Skin epidermis (tissue), 12 donors: ENCODE measurements around the gene CIAO3.

Experiments used
- H3K27ac ChIP-seq, 21 experiments: fragments of 200-600 bp; sonication (generic) in 11 of 21; one replicate each; pipeline ENCODE4 v1.5.0; 2020; ENCODE audit warnings: mild to moderate bottlenecking in 3 of 21, inconsistent platforms in 2 of 21, moderate library complexity in 2 of 21
- H3K4me3 ChIP-seq, 7 experiments: fragments of 200-600 bp; sonication (generic) in 2 of 7; one replicate each; pipeline ENCODE4 v1.5.0; 2020; ENCODE audit warnings: inconsistent platforms in 2 of 7, mild to moderate bottlenecking in 2 of 7, moderate library complexity in 1 of 7

CIAO3 gene

DNA sequence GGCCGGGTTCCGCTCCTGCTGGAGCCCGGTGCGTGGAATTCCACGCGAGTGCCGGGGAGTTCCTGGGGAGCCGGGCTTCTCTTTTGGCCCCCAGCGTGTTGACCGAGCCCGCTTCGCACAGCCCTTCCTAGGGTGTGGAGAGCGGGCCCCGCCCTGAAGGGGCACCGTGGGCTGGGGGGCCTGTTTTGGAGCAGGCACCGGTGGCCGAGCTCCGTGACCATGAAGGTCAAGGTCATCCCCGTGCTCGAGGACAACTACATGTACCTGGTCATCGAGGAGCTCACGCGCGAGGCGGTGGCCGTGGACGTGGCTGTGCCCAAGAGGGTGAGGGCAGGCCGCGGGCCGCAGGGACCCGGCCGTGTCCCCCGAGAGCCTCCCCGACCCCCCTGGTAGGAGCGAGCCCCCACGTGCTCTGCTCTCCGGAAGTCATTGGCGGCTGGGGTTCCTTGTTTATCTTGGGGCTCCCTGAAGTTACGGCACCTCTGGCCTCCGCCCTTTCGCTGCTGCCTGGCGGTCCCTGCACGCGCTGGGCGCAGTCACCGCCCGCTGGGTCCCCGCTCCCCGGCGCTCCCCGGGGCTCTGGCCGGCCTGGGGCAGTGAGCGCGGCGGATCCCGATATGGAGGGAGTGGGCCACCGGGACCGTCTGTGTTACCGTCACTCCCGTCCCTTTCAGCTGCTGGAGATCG, 13.4 kb downstream of the CIAO3 start:
- Histone ChIP-seq H3K4me3 (peak overlapping the region; percentile 31 to 49 (median 39)), H3K27ac (peak overlapping the region in 13 of 21 experiments; percentile 1 to 72 (median 53))

DNA sequence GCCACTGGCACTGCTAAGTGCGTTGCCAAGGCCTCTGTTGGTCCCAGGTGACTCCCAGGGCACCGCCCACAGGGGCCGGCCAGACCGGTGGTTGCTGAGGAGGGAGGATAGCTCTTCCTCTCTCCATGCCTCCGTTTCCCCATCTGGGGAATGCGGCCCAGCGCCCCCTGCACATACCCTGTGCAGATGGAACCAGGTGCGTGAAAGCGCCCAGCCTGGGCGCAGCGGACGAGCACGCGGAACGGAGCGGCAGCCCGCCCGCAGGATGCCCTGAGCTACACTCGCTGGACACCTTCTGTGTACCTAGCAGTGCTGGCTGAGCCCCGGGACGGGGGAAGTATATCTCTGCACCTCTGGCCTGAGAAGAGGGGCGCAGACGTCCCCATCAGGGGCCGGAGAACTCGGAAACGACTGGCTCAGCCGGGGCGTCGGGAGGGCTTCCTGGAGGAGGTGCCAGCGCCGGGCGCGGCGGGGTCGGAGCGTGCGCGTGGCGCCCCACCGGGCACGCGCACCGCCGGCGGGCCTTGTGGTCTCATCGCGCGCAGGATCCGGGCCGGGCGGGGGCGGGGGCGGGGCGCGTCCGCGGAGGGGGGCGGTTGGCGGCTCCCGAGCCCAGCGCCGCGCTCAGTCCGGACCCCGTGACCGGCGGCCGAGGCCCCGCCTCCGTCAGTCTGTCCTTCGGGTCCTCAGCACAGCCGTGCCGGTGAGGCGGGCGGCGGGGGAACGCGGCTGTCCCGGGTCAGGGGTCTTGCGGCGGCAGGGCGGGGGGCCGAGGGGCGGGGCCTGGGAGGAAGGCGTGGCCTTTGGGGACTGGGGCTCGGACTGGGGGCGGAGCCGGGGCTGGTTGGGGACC, 14.1 kb downstream of the CIAO3 start, which contains the start of the genes CCDC78 and HAGHL:
TSS of gene CCDC78 (minus strand) at position 6 of the 853 bp plus-strand sequence. CDS start 76 bp downstream, outside the sequence.
TSS of gene HAGHL (plus strand) at position 669 of the 853 bp plus-strand sequence. CDS start 404 bp downstream, outside the sequence.
- peak within 1 kb of the TSS; percentile 31 to 49 (median 39) for H3K4me3 ChIP-seq
- peak within 1 kb of the TSS in 13 of 21 experiments; percentile 1 to 72 (median 53) for H3K27ac ChIP-seq

DNA sequence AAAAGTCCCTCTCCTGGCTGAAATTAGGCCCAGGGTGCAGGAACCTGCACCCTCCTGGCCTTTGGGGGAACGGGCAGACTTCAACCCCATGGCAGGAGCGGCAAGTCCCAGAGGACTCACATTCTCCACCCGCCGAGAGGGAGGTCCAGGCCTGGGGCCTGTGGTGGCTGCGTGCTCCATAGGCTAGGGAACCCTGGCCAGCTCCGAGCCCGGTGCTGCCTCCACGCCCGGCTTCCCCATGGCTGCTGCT, 14.7 kb downstream of the CIAO3 start:
- Histone ChIP-seq H3K4me3 (peak overlapping the region in 1 of 7 experiments; percentile 36), H3K27ac (no peak overlapping the region)

- Histone ChIP-seq H3K27ac (no peak overlapping the region), H3K4me3 (no peak overlapping the region)
These were observed 15.2 kb downstream of the CIAO3 start for GRCh38 chr16:725463-726187.

- Histone ChIP-seq H3K27ac (no peak overlapping the region), H3K4me3 (no peak overlapping the region)
These were observed 15.8 kb downstream of the CIAO3 start for GRCh38 chr16:725041-725376.

DNA sequence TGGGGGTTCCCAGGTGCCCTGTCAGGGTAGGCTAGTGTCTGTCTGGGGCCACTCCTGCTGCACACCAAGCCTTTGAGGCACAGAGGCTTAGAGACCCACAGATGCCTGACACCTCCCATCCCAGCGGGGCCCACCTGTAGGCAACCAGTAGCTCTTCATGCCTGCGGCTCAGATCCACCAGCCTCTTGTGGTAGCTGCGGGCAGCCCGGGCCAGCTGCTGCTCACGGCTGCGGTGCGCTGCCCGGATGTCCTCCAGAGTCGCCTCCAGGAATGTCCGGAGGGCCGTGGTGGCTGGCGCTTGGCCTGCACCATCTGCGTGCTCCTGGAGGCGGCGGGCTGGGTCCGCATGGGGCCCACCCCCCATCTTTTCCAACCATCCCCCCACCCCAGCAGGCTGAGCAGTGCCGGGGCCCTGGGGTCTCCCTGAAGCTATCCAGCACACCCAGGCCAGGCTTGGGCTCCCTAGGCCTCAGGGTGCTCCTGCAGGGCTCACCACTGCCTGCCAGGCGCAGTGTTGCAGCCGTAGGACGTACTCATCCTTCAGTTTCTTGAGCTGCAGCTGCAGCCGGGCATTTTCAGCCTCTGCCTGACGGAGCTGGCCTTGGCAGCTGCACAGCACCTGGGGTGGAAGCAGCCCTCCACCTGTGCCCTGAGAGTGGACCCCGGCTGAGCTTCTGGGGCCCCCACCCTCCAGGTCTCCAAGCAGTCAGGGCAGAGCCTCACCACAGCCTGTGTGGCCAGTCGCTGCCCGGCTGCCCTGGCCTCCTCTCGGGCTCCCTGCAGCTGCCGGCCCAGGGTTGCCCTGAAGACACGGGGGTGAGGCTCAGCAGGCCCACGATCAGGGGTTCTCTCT, 16.4 kb downstream of the CIAO3 start:
- Histone ChIP-seq H3K27ac (no peak overlapping the region), H3K4me3 (no peak overlapping the region)

DNA sequence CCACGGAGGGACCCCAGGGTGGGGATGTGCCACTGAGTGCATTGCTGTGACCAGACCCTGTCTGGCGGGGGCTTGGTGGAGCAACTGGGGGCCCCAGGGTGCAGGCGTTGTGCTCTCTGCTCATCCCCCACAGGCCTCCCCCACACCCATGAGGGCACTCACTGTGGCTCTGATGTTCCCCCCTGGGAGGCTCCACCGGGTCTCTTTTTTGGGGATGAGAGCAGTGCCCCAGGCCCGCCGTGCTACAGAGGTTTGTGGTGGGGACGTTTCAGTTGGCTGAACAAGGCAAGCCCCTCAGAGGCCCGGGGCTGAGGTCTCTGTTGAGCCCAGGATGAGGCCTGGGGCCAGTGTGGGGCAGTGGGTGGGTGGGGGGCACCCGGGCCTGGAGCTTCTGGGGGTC, 17.1 kb downstream of the CIAO3 start:
- Histone ChIP-seq H3K27ac (no peak overlapping the region), H3K4me3 (no peak overlapping the region)

GRCh38 chr16:722835-723633, 17.8 kb downstream of the CIAO3 start:
- Histone ChIP-seq H3K27ac (peak overlapping the region in 1 of 21 experiments; percentile 26), H3K4me3 (no peak overlapping the region)

DNA sequence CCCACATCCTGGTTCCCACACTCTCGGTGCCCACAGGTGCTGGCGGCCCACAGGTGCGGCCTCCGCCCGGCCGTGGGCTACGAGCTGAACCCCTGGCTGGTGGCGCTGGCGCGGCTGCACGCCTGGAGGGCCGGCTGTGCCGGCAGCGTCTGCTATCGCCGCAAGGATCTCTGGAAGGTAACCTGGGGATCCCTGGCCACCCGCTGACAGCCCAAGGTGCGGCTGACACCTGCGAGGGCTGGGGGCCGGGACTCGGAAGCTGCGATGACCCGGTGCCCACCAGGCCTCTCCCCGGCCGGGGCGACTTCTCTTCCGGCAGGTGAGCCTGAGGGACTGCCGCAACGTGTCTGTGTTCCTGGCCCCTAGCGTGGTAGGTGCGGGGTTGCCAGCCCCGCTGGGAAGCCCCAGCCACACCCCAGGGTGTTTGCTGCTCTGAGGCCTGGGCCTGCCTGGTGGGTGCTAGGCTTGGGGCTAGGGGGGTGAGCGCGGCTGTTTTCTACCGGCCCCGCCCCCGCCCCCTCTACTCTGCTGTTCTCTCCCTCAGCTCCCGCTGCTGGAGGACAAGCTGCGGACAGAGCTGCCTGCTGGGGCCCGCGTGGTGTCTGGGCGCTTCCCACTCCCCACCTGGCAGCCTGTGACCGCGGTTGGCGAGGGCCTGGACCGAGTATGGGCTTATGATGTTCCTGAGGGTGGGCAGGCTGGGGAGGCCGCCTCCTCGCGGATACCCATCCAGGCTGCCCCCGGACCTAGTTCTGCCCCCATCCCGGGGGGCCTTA, 18.8 kb downstream of the CIAO3 start:
- peak overlapping the region in 16 of 21 experiments; percentile 58 to 91 (median 83) for H3K27ac ChIP-seq
- H3K4me3 ChIP-seq, result peak overlapping the region; percentile 49 to 77 (median 67)

DNA sequence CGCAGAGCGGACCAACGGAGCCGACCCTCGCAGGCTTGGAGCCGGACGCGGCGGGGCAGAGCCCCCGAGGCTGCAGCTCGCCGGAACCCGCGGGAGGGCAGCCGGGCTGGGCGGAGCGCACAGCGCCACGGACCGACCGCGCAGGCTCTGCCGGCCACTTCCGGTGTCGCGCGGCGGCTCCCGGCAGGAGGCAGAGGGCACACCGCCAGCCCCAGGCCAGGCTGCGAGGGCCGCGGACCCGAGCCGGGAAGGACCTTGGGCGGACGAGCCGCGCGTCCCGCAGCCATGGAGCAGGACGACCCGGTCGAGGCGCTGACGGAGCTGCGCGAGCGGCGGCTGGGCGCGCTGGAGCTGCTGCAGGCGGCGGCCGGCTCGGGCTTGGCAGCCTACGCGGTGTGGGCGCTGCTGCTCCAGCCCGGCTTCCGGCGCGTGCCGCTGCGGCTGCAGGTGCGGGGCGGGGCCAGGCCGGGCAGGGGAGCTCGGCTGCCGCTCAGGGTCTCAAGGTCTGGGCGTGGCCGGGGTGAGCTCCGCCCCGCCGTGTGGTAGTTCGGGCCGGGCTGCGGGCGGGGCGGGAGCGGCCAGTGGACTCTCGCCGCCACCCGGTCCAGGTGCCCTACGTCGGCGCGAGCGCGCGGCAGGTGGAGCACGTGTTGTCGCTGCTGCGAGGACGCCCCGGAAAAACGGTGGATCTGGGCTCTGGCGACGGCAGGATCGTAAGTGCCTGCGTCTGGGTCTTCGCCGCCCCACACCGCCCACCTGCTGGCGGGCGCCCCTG, 19.6 kb downstream of the CIAO3 start, which contains the start of gene ANTKMT:
TSS of gene ANTKMT (plus strand) at position 157 of the 775 bp plus-strand sequence. CDS start at position 286, 129 bp downstream.
- peak within 1 kb of the TSS; percentile 58 to 92 (median 82) for H3K27ac ChIP-seq

GRCh38 chr16:720447-720989, 20.3 kb downstream of the CIAO3 start:
- H3K27ac ChIP-seq, result peak overlapping the region; percentile 58 to 92 (median 82)
- H3K4me3 ChIP-seq, result peak overlapping the region; percentile 49 to 77 (median 67)

More for the DNA sequence above, 19.6 kb downstream of the CIAO3 start, which contains the start of gene ANTKMT:
- H3K4me3 ChIP-seq, result peak within 1 kb of the TSS; percentile 49 to 77 (median 67)

DNA sequence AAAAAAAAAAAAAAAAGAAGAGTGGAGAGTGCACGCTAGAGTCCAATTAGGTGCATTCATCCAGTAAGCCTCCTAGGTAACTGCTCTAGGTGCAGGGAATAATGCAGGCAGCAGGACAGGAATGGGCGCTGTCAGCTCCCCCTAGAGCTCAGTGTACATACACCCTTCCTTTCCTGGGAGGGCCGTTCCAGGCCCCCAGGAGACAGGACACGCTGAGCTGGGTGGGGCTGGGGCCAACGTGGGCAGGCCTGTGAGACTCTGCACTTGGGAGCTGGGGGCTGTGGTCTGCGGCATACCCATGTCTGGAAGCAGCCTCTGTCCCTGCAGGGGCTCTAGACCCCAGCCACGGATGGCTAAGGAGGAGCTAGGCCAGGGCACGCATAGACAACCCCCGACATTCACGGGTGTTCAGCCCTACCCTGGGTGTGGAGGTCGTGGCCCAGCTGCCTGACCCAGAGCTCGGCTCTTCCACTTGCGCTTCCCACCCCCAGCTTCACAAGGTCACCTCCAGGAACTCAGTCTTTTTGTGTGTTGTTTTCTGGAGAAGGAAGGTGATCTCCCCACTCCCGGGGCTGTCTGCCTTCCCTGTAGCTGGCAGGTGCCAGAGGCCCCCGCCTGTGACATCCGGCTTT, 20.9 kb downstream of the CIAO3 start:
- peak overlapping the region in 16 of 21 experiments; percentile 75 to 92 (median 84) for H3K27ac ChIP-seq

DNA sequence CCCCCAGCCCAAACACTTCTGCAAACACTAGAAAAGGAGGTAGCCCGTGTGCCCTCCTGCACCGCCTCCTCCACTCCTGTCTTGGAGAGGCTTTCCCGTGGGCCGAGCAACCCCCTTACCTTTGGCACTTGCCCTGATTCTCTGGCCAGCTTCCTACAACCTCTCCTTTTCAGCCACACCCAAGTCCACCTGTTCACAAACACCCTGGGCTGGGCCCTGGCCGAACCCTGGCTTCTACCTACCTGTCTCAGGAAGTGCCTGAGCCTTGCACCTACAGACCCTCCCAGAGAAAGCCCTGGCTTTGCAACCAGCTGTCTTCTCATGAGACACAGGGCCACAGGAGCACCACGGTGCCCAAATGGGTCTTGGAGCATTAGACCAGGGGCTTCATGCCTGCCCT, 21.9 kb downstream of the CIAO3 start:
- Histone ChIP-seq H3K27ac (no peak overlapping the region), H3K4me3 (no peak overlapping the region)

More for the DNA sequence above, 20.9 kb downstream of the CIAO3 start:
- peak overlapping the region; percentile 49 to 77 (median 67) for H3K4me3 ChIP-seq

DNA sequence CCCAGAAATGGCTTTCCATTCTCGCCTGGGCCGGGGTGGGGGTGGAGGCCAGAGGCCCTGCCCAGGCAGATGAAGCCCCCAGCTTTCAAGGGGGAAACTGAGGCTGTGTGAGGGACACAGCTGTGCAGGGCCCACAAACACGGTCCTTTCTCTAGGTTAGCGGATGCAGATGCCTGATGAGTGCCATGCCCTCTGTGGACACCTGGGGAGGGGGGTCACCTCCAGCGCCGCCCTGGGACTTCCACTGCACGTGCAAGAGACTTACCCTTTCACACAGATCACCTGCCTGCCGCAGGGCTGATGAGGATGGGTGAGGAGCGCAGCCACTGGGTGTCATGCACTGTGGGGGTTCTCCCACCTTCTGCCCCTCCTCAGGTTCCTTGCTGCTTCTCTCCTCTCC, 22.4 kb downstream of the CIAO3 start:
- H3K27ac ChIP-seq, result no peak overlapping the region
- H3K4me3 ChIP-seq, result no peak overlapping the region

- Histone ChIP-seq H3K27ac (no peak overlapping the region), H3K4me3 (no peak overlapping the region)
These were observed 23.1 kb downstream of the CIAO3 start for GRCh38 chr16:717450-718245.
